Measurements from ENCODE around the gene CRYBG1. TPM values are rescaled to one million over a fixed set of nuclear protein-coding genes. Genes with fewer than 3 reads are reported as not detected.
A peak's percentile ranks its signal among the peaks of the same experiment; 100 is the strongest.

Gene CRYBG1
- total and polyA plus RNA-seq, 2 donors (not counting 1 experiment from before 2014, with no cell fraction given): 9.6 to 47.0 TPM

- intact Hi-C loops (cut with micrococcal nuclease): loop anchor here (1.0 kb wide), 2 partner anchors 44 to 110 kb away; no protein-coding TSS in a partner anchor
- no peaks in the 10 kb centered on the region for H4K20me1 ChIP-seq (ENCODE audit: control insufficient read depth, insufficient read depth, low read length, poor library complexity, severe bottlenecking)
- H3K4me1 Mint-ChIP-seq: peaks cover 16% of the 10 kb centered on the region
- no peak overlapping the region for H3K27ac ChIP-seq (ENCODE audit: low read length in 2 of 2)
- H3K4me3 ChIP-seq (ENCODE audit: control extremely low read depth in 1 of 5, extremely low read depth in 1 of 5, insufficient read depth in 1 of 5, low read depth in 2 of 5, low read length in 4 of 5): no peak overlapping the region
- H3K27me3 Mint-ChIP-seq: no peaks in the 10 kb centered on the region
- TF ChIP-seq EZH2 (IDR thresholded peaks at IDR 0.05; ENCODE audit: borderline replicate concordance, insufficient read depth, low read depth, low read length, poor library complexity, severe bottlenecking): no peak
- peak; percentile 78 for TF ChIP-seq CTCF (IDR thresholded peaks at IDR 0.05)
- CTCF ChIA-PET: interaction anchor here (0.9 to 22.3 kb wide), 12 partner anchors 9 to 423 kb away, joined by 3 to 567 read pairs (median 8); no protein-coding TSS in a partner anchor
- ATAC-seq (ENCODE audit: low read depth): peak; percentile 57
- no peak overlapping the region for H3K9ac ChIP-seq (ENCODE audit: low read length)
- no peak overlapping the region for H3K4me2 ChIP-seq (replicated peaks; ENCODE audit: low read depth, low read length, poor library complexity, severe bottlenecking)
- peaks cover 4% of the 10 kb centered on the region for H3K79me2 ChIP-seq (ENCODE audit: control insufficient read depth, insufficient read depth, low read length)
- POLR2A ChIA-PET: no interaction called here
- H3K4me3 Mint-ChIP-seq: no peak overlapping the region
- H2AFZ ChIP-seq (ENCODE audit: insufficient read depth, low read depth, low read length, poor library complexity, severe bottlenecking): no peak overlapping the region
- no peaks in the 10 kb centered on the region for H3K27me3 ChIP-seq (replicated peaks in 1 of 4; ENCODE audit: control extremely low read depth in 1 of 4, control insufficient read depth in 3 of 4, insufficient read depth in 4 of 4, low read length in 3 of 4)
- no CpG with 5 or more reads among the region's 3 CpGs for WGBS (ENCODE audit: insufficient coverage)
- no peaks in the 10 kb centered on the region for H3K9me3 ChIP-seq (ENCODE audit: control extremely low read depth in 1 of 3, control insufficient read depth in 2 of 3, insufficient read depth in 1 of 3, low read length in 2 of 3)
- H3K4me1 ChIP-seq (ENCODE audit: control insufficient read depth in 2 of 2, insufficient read depth in 2 of 2, low read length in 2 of 2): peaks cover 4% of the 10 kb centered on the region in 2 donors
- H3K36me3 ChIP-seq (replicated peaks in 1 of 2; ENCODE audit: control extremely low read depth in 1 of 2, control insufficient read depth in 1 of 2, extremely low read depth in 1 of 2, insufficient read depth in 2 of 2, low read length in 1 of 2): peaks cover 3 to 59% of the 10 kb centered on the region in 2 experiments
- H3K27ac Mint-ChIP-seq: no peak overlapping the region
- peak; percentile 58 for DNase-seq
- H3K9me3 Mint-ChIP-seq (ENCODE audit: insufficient read depth): no peaks in the 10 kb centered on the region
Observed at GRCh38 chr6:106556368-106556960, 195.9 kb downstream of the CRYBG1 start.

GRCh38 chr6:106557837-106558236 is 197.3 kb downstream of the CRYBG1 start:
- ATAC-seq (ENCODE audit: low read depth) (no peak), DNase-seq (no peak)
- no peaks in the 10 kb centered on the region for H3K27me3 Mint-ChIP-seq
- no peaks in the 10 kb centered on the region for H3K9me3 Mint-ChIP-seq (ENCODE audit: insufficient read depth)
- CTCF ChIA-PET: interaction anchor here (1.3 to 22.3 kb wide), 7 partner anchors 8 to 421 kb away, joined by 4 to 567 read pairs (median 11); no protein-coding TSS in a partner anchor
- 100% methylated on average over 1 of the region's 2 CpGs for WGBS (ENCODE audit: insufficient coverage)
- H3K4me3 ChIP-seq (ENCODE audit: control extremely low read depth in 1 of 5, extremely low read depth in 1 of 5, insufficient read depth in 1 of 5, low read depth in 2 of 5, low read length in 4 of 5): no peak overlapping the region
- H3K79me2 ChIP-seq (ENCODE audit: control insufficient read depth, insufficient read depth, low read length): peaks cover 4% of the 10 kb centered on the region
- H3K4me2 ChIP-seq (replicated peaks; ENCODE audit: low read depth, low read length, poor library complexity, severe bottlenecking): no peak overlapping the region
- H3K9me3 ChIP-seq (ENCODE audit: control extremely low read depth in 1 of 3, control insufficient read depth in 2 of 3, insufficient read depth in 1 of 3, low read length in 2 of 3): no peaks in the 10 kb centered on the region
- intact Hi-C loops (cut with micrococcal nuclease): no loop called here
- no peak overlapping the region for H3K9ac ChIP-seq (ENCODE audit: low read length)
- H3K27ac ChIP-seq (ENCODE audit: low read length in 2 of 2): no peak overlapping the region
- POLR2A ChIA-PET: no interaction called here
- H3K36me3 ChIP-seq (replicated peaks in 1 of 2; ENCODE audit: control extremely low read depth in 1 of 2, control insufficient read depth in 1 of 2, extremely low read depth in 1 of 2, insufficient read depth in 2 of 2, low read length in 1 of 2): peaks cover 3 to 65% of the 10 kb centered on the region in 2 experiments
- no peak for TF ChIP-seq EZH2 (IDR thresholded peaks at IDR 0.05; ENCODE audit: borderline replicate concordance, insufficient read depth, low read depth, low read length, poor library complexity, severe bottlenecking)
- no peak for TF ChIP-seq CTCF (IDR thresholded peaks at IDR 0.05)
- no peaks in the 10 kb centered on the region for H3K27me3 ChIP-seq (replicated peaks in 1 of 4; ENCODE audit: control extremely low read depth in 1 of 4, control insufficient read depth in 3 of 4, insufficient read depth in 4 of 4, low read length in 3 of 4)
- no peaks in the 10 kb centered on the region for H3K4me1 ChIP-seq (ENCODE audit: control insufficient read depth in 2 of 2, insufficient read depth in 2 of 2, low read length in 2 of 2)
- peaks cover 10% of the 10 kb centered on the region for H3K4me1 Mint-ChIP-seq
- no peaks in the 10 kb centered on the region for H4K20me1 ChIP-seq (ENCODE audit: control insufficient read depth, insufficient read depth, low read length, poor library complexity, severe bottlenecking)
- H3K4me3 Mint-ChIP-seq: no peak overlapping the region
- H3K27ac Mint-ChIP-seq: no peak overlapping the region
- no peak overlapping the region for H2AFZ ChIP-seq (ENCODE audit: insufficient read depth, low read depth, low read length, poor library complexity, severe bottlenecking)

All from B cell (primary cell).